ENCODE measurements around the gene SLIT3.

The SLIT3 gene

DNA sequence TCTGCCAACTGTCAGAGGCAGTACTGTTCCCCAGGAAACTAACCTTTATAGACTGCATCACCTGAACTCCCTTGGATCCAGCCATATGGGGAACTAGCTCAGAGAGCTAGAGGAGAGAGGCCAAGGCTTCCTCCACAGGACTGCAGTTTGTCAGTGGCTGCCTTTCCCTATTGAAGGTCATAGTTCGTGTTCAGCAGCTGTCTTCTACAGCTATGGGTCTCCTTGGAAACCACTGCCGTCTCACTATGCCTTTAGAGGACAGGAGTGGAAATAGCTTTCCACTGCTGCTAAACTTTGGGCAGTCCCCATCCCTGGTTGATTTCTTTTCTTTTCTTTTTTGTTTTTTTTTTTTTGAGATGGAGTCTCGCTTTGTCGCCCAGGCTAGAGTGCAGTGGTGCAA is 4.4 kb upstream of the SLIT3 start:
- no peaks in the 10 kb centered on the region for H3K79me2 ChIP-seq (ENCODE audit: insufficient read depth, low read length)

DNA sequence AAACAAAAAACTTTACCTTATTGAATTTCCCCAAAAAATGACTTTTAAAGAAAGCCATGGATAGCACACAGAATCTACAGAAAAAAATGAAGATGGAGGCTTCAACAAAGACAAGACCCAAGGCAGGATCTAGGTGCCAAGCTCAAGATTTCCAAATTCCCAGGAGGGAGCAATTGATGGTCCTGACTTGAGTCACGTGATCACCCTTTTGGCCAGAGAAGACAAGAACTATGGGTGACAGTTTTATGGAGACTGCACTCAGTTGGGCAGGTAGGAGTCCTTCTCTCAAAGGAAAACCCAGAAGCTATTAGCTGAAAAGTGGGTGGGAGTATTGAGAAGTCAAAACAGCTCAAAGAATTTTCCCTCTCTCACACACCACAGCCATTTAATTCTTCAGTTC is 3.2 kb upstream of the SLIT3 start:
- H3K9me3 ChIP-seq (ENCODE audit: insufficient read depth, low read length, severe bottlenecking): no peaks in the 10 kb centered on the region
- no peak overlapping the region for H3K4me2 ChIP-seq (ENCODE audit: insufficient read depth, low read length)
- no peak overlapping the region for H2AFZ ChIP-seq (ENCODE audit: low read depth, low read length)
- H3K36me3 ChIP-seq (ENCODE audit: insufficient read depth, low read length): no peaks in the 10 kb centered on the region
- no peaks in the 10 kb centered on the region for H3K79me2 ChIP-seq (ENCODE audit: insufficient read depth, low read length)
- H3K27ac ChIP-seq (ENCODE audit: low read length): no peak overlapping the region
- no peak overlapping the region for H3K9ac ChIP-seq (ENCODE audit: low read depth, low read length)
- H3K27me3 ChIP-seq (ENCODE audit: insufficient read depth, low read length, poor library complexity): peaks cover 10% of the 10 kb centered on the region
- H3K4me1 ChIP-seq (ENCODE audit: insufficient read depth, low read length): 0 out of 2 replicates have a peak, but pooled peaks cover 2% of the 10 kb centered on the region
- ATAC-seq (ENCODE audit: insufficient read depth, low read depth) (no peak), DNase-seq (no peak)
- TF ChIP-seq, protein P1, sequence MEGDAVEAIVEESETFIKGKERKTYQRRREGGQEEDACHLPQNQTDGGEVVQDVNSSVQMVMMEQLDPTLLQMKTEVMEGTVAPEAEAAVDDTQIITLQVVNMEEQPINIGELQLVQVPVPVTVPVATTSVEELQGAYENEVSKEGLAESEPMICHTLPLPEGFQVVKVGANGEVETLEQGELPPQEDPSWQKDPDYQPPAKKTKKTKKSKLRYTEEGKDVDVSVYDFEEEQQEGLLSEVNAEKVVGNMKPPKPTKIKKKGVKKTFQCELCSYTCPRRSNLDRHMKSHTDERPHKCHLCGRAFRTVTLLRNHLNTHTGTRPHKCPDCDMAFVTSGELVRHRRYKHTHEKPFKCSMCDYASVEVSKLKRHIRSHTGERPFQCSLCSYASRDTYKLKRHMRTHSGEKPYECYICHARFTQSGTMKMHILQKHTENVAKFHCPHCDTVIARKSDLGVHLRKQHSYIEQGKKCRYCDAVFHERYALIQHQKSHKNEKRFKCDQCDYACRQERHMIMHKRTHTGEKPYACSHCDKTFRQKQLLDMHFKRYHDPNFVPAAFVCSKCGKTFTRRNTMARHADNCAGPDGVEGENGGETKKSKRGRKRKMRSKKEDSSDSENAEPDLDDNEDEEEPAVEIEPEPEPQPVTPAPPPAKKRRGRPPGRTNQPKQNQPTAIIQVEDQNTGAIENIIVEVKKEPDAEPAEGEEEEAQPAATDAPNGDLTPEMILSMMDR (IDR thresholded peaks at IDR 0.05; ENCODE audit: borderline replicate concordance, extremely low read depth, low read length, poor library complexity, severe bottlenecking): no peak
- H4K20me1 ChIP-seq (ENCODE audit: insufficient read depth, low read length): no peaks in the 10 kb centered on the region
- H3K4me3 ChIP-seq (ENCODE audit: low read depth in 1 of 2, low read length in 2 of 2): no peak overlapping the region

More for the DNA sequence above, 4.4 kb upstream of the SLIT3 start:
- no peak overlapping the region for H3K27ac ChIP-seq (ENCODE audit: low read length)
- no peak overlapping the region for H3K4me2 ChIP-seq (ENCODE audit: insufficient read depth, low read length)
- no peak overlapping the region for H3K4me3 ChIP-seq (ENCODE audit: low read depth in 1 of 2, low read length in 2 of 2)
- TF ChIP-seq, protein P1 (IDR thresholded peaks at IDR 0.05; ENCODE audit: borderline replicate concordance, extremely low read depth, low read length, poor library complexity, severe bottlenecking): no peak
- no peak for TF ChIP-seq EZH2 (IDR thresholded peaks at IDR 0.05; ENCODE audit: borderline replicate concordance, low read depth, low read length, severe bottlenecking)
- DNase-seq (no peak), ATAC-seq (ENCODE audit: insufficient read depth, low read depth) (no peak)
- no peak overlapping the region for H2AFZ ChIP-seq (ENCODE audit: low read depth, low read length)
- H3K4me1 ChIP-seq (ENCODE audit: insufficient read depth, low read length): 0 out of 2 replicates have a peak, but pooled peaks cover 2% of the 10 kb centered on the region
- no peak overlapping the region for H3K9ac ChIP-seq (ENCODE audit: low read depth, low read length)
- H3K27me3 ChIP-seq (ENCODE audit: insufficient read depth, low read length, poor library complexity): peaks cover 10% of the 10 kb centered on the region
- H3K36me3 ChIP-seq (ENCODE audit: insufficient read depth, low read length): no peaks in the 10 kb centered on the region
- H3K9me3 ChIP-seq (ENCODE audit: insufficient read depth, low read length, severe bottlenecking): no peaks in the 10 kb centered on the region
- H4K20me1 ChIP-seq (ENCODE audit: insufficient read depth, low read length): no peaks in the 10 kb centered on the region

- Histone ChIP-seq H3K9me3 (ENCODE audit: insufficient read depth, low read length, severe bottlenecking) (no peaks in the 10 kb centered on the region), H3K27me3 (ENCODE audit: insufficient read depth, low read length, poor library complexity) (peaks cover 10% of the 10 kb centered on the region), H3K79me2 (ENCODE audit: insufficient read depth, low read length) (no peaks in the 10 kb centered on the region), H3K4me3 (ENCODE audit: low read depth in 1 of 2, low read length in 2 of 2) (no peak overlapping the region), H3K27ac (ENCODE audit: low read length) (no peak overlapping the region), H2AFZ (ENCODE audit: low read depth, low read length) (no peak overlapping the region), H3K4me2 (ENCODE audit: insufficient read depth, low read length) (no peak overlapping the region), H3K4me1 (ENCODE audit: insufficient read depth, low read length) (0 out of 2 replicates have a peak, but pooled peaks cover 2% of the 10 kb centered on the region), H4K20me1 (ENCODE audit: insufficient read depth, low read length) (no peaks in the 10 kb centered on the region), H3K9ac (ENCODE audit: low read depth, low read length) (no peak overlapping the region), H3K36me3 (ENCODE audit: insufficient read depth, low read length) (no peaks in the 10 kb centered on the region)
- no peak for ATAC-seq (ENCODE audit: insufficient read depth, low read depth)
- TF ChIP-seq EZH2 (IDR thresholded peaks at IDR 0.05; ENCODE audit: borderline replicate concordance, low read depth, low read length, severe bottlenecking): no peak
- TF ChIP-seq, protein P1 (IDR thresholded peaks at IDR 0.05; ENCODE audit: borderline replicate concordance, extremely low read depth, low read length, poor library complexity, severe bottlenecking): no peak
- DNase-seq: no peak
Observed at GRCh38 chr5:169303119-169303515, 2.2 kb upstream of the SLIT3 start.

All from DND-41 (cell line).